ENCODE results near the gene APMAP.

Gene APMAP

GRCh38 chr20:25024171-25024570, 31.6 kb upstream of the APMAP start:
- peak; percentile 7 for DNase-seq

- DNase-seq, result peak; percentile 9
These were observed 30.8 kb upstream of the APMAP start for GRCh38 chr20:25023356-25023755.

GRCh38 chr20:25022680-25023079, 30.1 kb upstream of the APMAP start:
- peak; percentile 19 for DNase-seq

GRCh38 chr20:25021336-25021735, 28.8 kb upstream of the APMAP start:
- peak; percentile 9 for DNase-seq

- peak; percentile 4 for DNase-seq
These were observed 28.4 kb upstream of the APMAP start for GRCh38 chr20:25020901-25021301.

GRCh38 chr20:25020345-25020744, 27.8 kb upstream of the APMAP start:
- peak; percentile 7 for DNase-seq

- DNase-seq, result peak; percentile 8
These were observed 27.0 kb upstream of the APMAP start for GRCh38 chr20:25019381-25020155.

GRCh38 chr20:25018841-25019240, 26.3 kb upstream of the APMAP start:
- DNase-seq, result peak; percentile 4

GRCh38 chr20:25018425-25018824, 25.9 kb upstream of the APMAP start:
- DNase-seq, result no peak

- peak; percentile 11 for DNase-seq
These were observed 24.8 kb upstream of the APMAP start for GRCh38 chr20:25017257-25017803.

- DNase-seq, result peak; percentile 14
These were observed 23.9 kb upstream of the APMAP start for GRCh38 chr20:25016471-25016870.

- DNase-seq, result peak; percentile 17
These were observed 23.4 kb upstream of the APMAP start for GRCh38 chr20:25015986-25016385.

- peak; percentile 12 for DNase-seq
These were observed 22.3 kb upstream of the APMAP start for GRCh38 chr20:25014816-25015215.

GRCh38 chr20:25013478-25014380, 21.2 kb upstream of the APMAP start:
- DNase-seq, result peak; percentile 11

- DNase-seq, result peak; percentile 3
These were observed 20.2 kb upstream of the APMAP start for GRCh38 chr20:25012616-25013189.

GRCh38 chr20:25011831-25012241, 19.3 kb upstream of the APMAP start:
- peak; percentile 6 for DNase-seq

- peak; percentile 13 for DNase-seq
These were observed 18.7 kb upstream of the APMAP start for GRCh38 chr20:25011261-25011660.

- DNase-seq, result peak; percentile 7
These were observed 16.9 kb upstream of the APMAP start for GRCh38 chr20:25009218-25010145.

- DNase-seq, result peak; percentile 12
These were observed 16.1 kb upstream of the APMAP start for GRCh38 chr20:25008388-25009217.

- DNase-seq, result peak; percentile 16
These were observed 15.1 kb upstream of the APMAP start for GRCh38 chr20:25007491-25008305.
